SK-N-SH (cell line): ENCODE results near the gene TAOK1. TPM values are rescaled to one million over a fixed set of nuclear protein-coding genes. Genes with fewer than 3 reads are reported as not detected.

Source experiments
- CTCF ChIA-PET: fragments of 300-600, 350-600 bp; formaldehyde crosslinking; extraction: SDS; loops from one replicate; lab custom pipeline; 2021; lab: Yijun Ruan, JAX
- POLR2A ChIA-PET: fragments of 350-600 bp; sonication (Branson Sonifier 250); formaldehyde crosslinking; extraction: SDS; loops from one replicate; lab custom pipeline; 2020; ENCODE audit warnings: antibody characterized with exemption, inconsistent platforms; lab: Yijun Ruan, JAX
- DNase-seq: peaks from one replicate; pipeline ENCODE4 v3.0.0; 2012
- H2AFZ ChIP-seq: fragments of 200-600 bp; sonication (generic); 2 replicates; pipeline ENCODE4 v1.8.1; 2016; ENCODE audit warnings: antibody characterized with exemption, mild to moderate bottlenecking, low read depth
- H3F3A ChIP-seq: fragments of 200-600 bp; sonication (generic); replicated peaks from 2 replicates; pipeline ENCODE3; 2016; ENCODE audit warnings: antibody characterized with exemption, mild to moderate bottlenecking; ENCODE audit not compliant: insufficient read depth
- H3K27ac ChIP-seq, 2 experiments: fragments of 200-500 bp in 1 of 2; fragments of 200-600 bp in 1 of 2; sonication (Bioruptor generic) in 1 of 2; sonication (generic), shearing (Covaris generic) in 1 of 2; 2 replicates each; pipeline versions ENCODE4 v1.5.1 to v1.6.1; 2014 to 2016; ENCODE audit warnings: low read depth in 2 of 2, inconsistent platforms in 1 of 2, low read length in 1 of 2, mild to moderate bottlenecking in 1 of 2, mixed read lengths in 1 of 2
- H3K27me3 ChIP-seq: fragments of 200-600 bp; sonication (generic), shearing (Covaris generic); 2 replicates; pipeline ENCODE4 v1.6.1; 2016; ENCODE audit warnings: mixed run types; ENCODE audit not compliant: insufficient read depth
- H3K36me3 ChIP-seq, 2 experiments: fragments of 200-500 bp in 1 of 2; fragments of 200-600 bp in 1 of 2; sonication (Bioruptor generic) in 1 of 2; sonication (generic) in 1 of 2; replicated peaks in 1 of 2; 2 replicates each; pipeline versions ENCODE3 to v1.5.1; 2014 to 2016; ENCODE audit warnings: low read length in 1 of 2, mild to moderate bottlenecking in 1 of 2; ENCODE audit not compliant: insufficient read depth in 2 of 2, control insufficient read depth in 1 of 2
- H3K4me1 ChIP-seq, 2 experiments: fragments of 200-500 bp in 1 of 2; fragments of 200-600 bp in 1 of 2; sonication (Bioruptor generic) in 1 of 2; sonication (generic), shearing (Covaris generic) in 1 of 2; 2 replicates each; pipeline versions ENCODE4 v1.5.1 to v1.6.1; 2014 to 2016; ENCODE audit warnings: low read depth in 1 of 2, low read length in 1 of 2, mixed run types in 1 of 2; ENCODE audit not compliant: insufficient read depth in 2 of 2, control insufficient read depth in 1 of 2
- H3K4me2 ChIP-seq: fragments of 200-600 bp; sonication (generic), shearing (Covaris generic); 2 replicates; pipeline ENCODE4 v1.6.1; 2017; ENCODE audit warnings: mixed run types
- H3K4me3 ChIP-seq, 2 experiments: fragments of 200-500 bp in 1 of 2; fragments of 200-600 bp in 1 of 2; sonication (Bioruptor generic) in 1 of 2; sonication (generic), shearing (Covaris generic) in 1 of 2; 2 replicates each; pipeline versions ENCODE4 v1.5.1 to v1.8.1; 2014 to 2016; ENCODE audit warnings: low read depth in 2 of 2, inconsistent platforms in 1 of 2, low read length in 1 of 2, mild to moderate bottlenecking in 1 of 2, mixed read lengths in 1 of 2, moderate library complexity in 1 of 2
- H3K79me2 ChIP-seq: fragments of 200-600 bp; sonication (generic); 2 replicates; pipeline ENCODE4 v1.8.1; 2017; ENCODE audit warnings: mild to moderate bottlenecking; ENCODE audit not compliant: insufficient read depth
- H3K9ac ChIP-seq: fragments of 200-600 bp; sonication (generic); 2 replicates; pipeline ENCODE4 v1.6.1; 2017; ENCODE audit warnings: mixed run types
- H3K9me2 ChIP-seq: fragments of 200-600 bp; sonication (generic); 2 replicates; pipeline ENCODE4 v1.6.1; 2017; ENCODE audit warnings: mixed run types
- H3K9me3 ChIP-seq: fragments of 200-600 bp; sonication (generic); 2 replicates; pipeline ENCODE4 v1.6.1; 2017; ENCODE audit warnings: mixed run types, mild to moderate bottlenecking, moderate library complexity
- H4K20me1 ChIP-seq: fragments of 200-600 bp; sonication (generic); 2 replicates; pipeline ENCODE4 v1.6.1; 2017; ENCODE audit warnings: mild to moderate bottlenecking, mixed run types; ENCODE audit not compliant: insufficient read depth
- EP300 ChIP-seq, 2 experiments: IDR thresholded peaks; 2 replicates each; pipeline versions ENCODE4 v1.4.0 to v1.6.1; 2012; ENCODE audit warnings: borderline replicate concordance in 1 of 2, low read depth in 1 of 2, low read length in 1 of 2
- MXI1 ChIP-seq: IDR thresholded peaks from 2 replicates; pipeline ENCODE4 v1.6.1; 2012; ENCODE audit warnings: mild to moderate bottlenecking, low read depth, low read length, improper control_type of control experiment
- NFIC ChIP-seq: IDR thresholded peaks from 2 replicates; pipeline ENCODE4 v1.4.0; 2012; ENCODE audit warnings: borderline replicate concordance
- RAD21 ChIP-seq: IDR thresholded peaks from 2 replicates; pipeline ENCODE4 v1.6.1; 2012; ENCODE audit warnings: mild to moderate bottlenecking, low read length
- SMC3 ChIP-seq: IDR thresholded peaks from 2 replicates; pipeline ENCODE4 v1.6.1; 2012; ENCODE audit warnings: low read depth, low read length, improper control_type of control experiment
- YY1 ChIP-seq: IDR thresholded peaks from 2 replicates; pipeline ENCODE4 v1.4.0; 2012; ENCODE audit warnings: low read depth, mild to moderate bottlenecking
- WGBS: methylation state at CpG from one replicate; pipeline ENCODE4 v1.1.6; 2017; ENCODE audit warnings: low lambda C conversion rate; 5-methylcytosine and 5-hydroxymethylcytosine counted together
- polyA plus RNA-seq, 3 experiments: library from polyadenylated mRNA; depleted of rRNA; stranded (reverse); fragments of >200 nt; gene quantifications; 2 replicates each; pipeline ENCODE4 v1.2.3, GENCODE V29; 2012
- TF ChIP-seq, protein P1 (sequence below): fragments of 200-600 bp; sonication (generic); IDR thresholded peaks from 2 replicates; pipeline ENCODE4 v1.6.1; 2017; ENCODE audit warnings: antibody characterized with exemption, mild to moderate bottlenecking, moderate library complexity
- TF ChIP-seq, protein P2 (sequence below): IDR thresholded peaks from 2 replicates; pipeline ENCODE4 v1.6.1; 2012; ENCODE audit warnings: mild to moderate bottlenecking, low read depth, low read length, moderate library complexity

TAOK1 gene
- polyA plus RNA-seq, 1 of the 3 experiments (the other 2 are of a cell fraction) = 5.9 TPM

DNA sequence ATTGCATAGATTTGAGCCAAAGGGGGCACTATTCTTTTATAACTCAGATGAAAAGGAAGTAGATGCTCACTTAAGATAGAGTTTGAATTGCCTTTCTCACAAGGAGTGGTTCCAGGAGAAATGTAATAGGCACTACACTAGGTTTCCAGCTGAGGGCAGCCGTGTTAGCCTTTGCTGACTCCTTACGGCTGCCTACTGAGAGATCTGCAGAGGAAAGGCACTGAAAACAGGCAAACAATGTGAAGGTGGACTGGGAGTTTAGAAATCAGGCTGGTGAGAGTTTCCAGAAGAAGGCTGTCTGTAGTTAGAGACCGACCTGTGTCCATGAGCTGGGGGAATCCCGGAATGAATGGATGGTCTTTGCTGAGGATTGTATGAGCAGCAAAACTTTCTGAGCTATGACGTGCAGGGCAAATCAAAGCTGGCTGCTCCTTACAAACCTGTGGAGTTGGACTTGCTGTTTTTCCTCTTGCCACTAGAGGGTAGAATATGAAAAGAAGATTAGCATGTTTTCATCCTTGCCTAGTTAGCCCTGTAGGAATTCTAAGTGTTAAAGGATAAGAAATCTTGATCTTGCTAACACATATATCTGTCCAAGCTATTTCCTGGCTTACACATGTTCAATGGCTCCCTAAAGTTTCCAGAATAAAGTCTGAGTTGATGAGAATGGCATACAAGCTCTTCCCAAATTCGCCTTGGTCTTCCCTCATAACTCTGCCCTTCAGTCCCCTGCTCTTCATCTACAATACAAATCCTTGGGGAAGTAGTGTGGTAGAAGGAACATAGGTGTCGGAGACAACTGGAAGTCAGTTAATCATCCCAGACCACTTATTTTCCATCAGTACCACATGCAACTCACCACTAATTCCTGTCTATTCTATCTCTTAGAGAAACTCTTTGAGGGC lies 20.1 kb upstream of the TAOK1 start:
- Histone ChIP-seq H3K36me3 (no peaks in the 10 kb centered on the region), H2AFZ (peak overlapping the region; percentile 78), H3K27me3 (no peaks in the 10 kb centered on the region), H4K20me1 (no peaks in the 10 kb centered on the region), H3K79me2 (no peaks in the 10 kb centered on the region), H3K27ac (peak overlapping the region; percentile 4 to 47; a peak in 2 of 4 replicates), H3K9me3 (no peaks in the 10 kb centered on the region), H3K9ac (peak overlapping the region; percentile 21; the same call in 1 of the 2 replicates), H3K4me1 (peaks cover 0 to 10% of the 10 kb centered on the region in 2 experiments; a peak in 2 of 4 replicates), H3K4me2 (peak overlapping the region; percentile 81), H3K4me3 (peak overlapping the region; percentile 23 to 60; a peak in 3 of 4 replicates), H3F3A (peaks cover 13% of the 10 kb centered on the region), H3K9me2 (no peaks in the 10 kb centered on the region)
- TF ChIP-seq YY1 (no peak), NFIC (no peak), MXI1 (no peak), SMC3 (peak; percentile 69), EP300 (IDR thresholded peaks at IDR 0.05; ENCODE audit: borderline replicate concordance in 1 of 2, low read depth in 1 of 2, low read length in 1 of 2) (no peak), RAD21 (peak; percentile 82)
- TF ChIP-seq, protein P1, sequence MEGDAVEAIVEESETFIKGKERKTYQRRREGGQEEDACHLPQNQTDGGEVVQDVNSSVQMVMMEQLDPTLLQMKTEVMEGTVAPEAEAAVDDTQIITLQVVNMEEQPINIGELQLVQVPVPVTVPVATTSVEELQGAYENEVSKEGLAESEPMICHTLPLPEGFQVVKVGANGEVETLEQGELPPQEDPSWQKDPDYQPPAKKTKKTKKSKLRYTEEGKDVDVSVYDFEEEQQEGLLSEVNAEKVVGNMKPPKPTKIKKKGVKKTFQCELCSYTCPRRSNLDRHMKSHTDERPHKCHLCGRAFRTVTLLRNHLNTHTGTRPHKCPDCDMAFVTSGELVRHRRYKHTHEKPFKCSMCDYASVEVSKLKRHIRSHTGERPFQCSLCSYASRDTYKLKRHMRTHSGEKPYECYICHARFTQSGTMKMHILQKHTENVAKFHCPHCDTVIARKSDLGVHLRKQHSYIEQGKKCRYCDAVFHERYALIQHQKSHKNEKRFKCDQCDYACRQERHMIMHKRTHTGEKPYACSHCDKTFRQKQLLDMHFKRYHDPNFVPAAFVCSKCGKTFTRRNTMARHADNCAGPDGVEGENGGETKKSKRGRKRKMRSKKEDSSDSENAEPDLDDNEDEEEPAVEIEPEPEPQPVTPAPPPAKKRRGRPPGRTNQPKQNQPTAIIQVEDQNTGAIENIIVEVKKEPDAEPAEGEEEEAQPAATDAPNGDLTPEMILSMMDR = peak; percentile 77
- TF ChIP-seq, protein P2, sequence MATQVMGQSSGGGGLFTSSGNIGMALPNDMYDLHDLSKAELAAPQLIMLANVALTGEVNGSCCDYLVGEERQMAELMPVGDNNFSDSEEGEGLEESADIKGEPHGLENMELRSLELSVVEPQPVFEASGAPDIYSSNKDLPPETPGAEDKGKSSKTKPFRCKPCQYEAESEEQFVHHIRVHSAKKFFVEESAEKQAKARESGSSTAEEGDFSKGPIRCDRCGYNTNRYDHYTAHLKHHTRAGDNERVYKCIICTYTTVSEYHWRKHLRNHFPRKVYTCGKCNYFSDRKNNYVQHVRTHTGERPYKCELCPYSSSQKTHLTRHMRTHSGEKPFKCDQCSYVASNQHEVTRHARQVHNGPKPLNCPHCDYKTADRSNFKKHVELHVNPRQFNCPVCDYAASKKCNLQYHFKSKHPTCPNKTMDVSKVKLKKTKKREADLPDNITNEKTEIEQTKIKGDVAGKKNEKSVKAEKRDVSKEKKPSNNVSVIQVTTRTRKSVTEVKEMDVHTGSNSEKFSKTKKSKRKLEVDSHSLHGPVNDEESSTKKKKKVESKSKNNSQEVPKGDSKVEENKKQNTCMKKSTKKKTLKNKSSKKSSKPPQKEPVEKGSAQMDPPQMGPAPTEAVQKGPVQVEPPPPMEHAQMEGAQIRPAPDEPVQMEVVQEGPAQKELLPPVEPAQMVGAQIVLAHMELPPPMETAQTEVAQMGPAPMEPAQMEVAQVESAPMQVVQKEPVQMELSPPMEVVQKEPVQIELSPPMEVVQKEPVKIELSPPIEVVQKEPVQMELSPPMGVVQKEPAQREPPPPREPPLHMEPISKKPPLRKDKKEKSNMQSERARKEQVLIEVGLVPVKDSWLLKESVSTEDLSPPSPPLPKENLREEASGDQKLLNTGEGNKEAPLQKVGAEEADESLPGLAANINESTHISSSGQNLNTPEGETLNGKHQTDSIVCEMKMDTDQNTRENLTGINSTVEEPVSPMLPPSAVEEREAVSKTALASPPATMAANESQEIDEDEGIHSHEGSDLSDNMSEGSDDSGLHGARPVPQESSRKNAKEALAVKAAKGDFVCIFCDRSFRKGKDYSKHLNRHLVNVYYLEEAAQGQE = no peak
- DNase-seq = peak; percentile 70
- WGBS = 24% methylated on average over 7 of the region's 7 CpGs
- CTCF ChIA-PET = interaction anchor here (0.7 to 4.7 kb wide), 84 partner anchors 9 to 977 kb away, joined by 3 to 144 read pairs (median 4); partner anchors contain the start of genes ABHD15, GIT1, TAOK1 and TP53I13
- POLR2A ChIA-PET = interaction anchor here (1.2 kb wide), 1 partner anchor 20 kb away, joined by 6 read pairs; the partner anchor contains the start of gene TAOK1
